H1 (cell line): ENCODE data around the gene PFDN6. TPM values are rescaled to one million over a fixed set of nuclear protein-coding genes. Genes with fewer than 3 reads are reported as not detected.

Source experiments
- ATF2 ChIP-seq: IDR thresholded peaks from 2 replicates; pipeline ENCODE4 v1.6.1; 2012; ENCODE audit warnings: low read length, inconsistent platforms
- CBX8 ChIP-seq: fragments of 300-800, 300-1000 bp; sonication (generic); IDR thresholded peaks from 2 replicates; pipeline ENCODE4 v1.7.1; 2016; ENCODE audit warnings: low read depth, low read length, borderline replicate concordance
- CEBPB ChIP-seq: IDR thresholded peaks from 2 replicates; pipeline ENCODE4 v1.6.1; 2012; ENCODE audit warnings: low read depth, low read length
- CHD1 ChIP-seq: IDR thresholded peaks from 2 replicates; pipeline ENCODE4 v1.6.1; 2012; ENCODE audit warnings: low read depth, low read length, improper control_type of control experiment
- CHD2 ChIP-seq: IDR thresholded peaks from 2 replicates; pipeline ENCODE4 v1.6.1; 2012; ENCODE audit warnings: low read length, improper control_type of control experiment
- CTBP2 ChIP-seq: IDR thresholded peaks from 2 replicates; pipeline ENCODE4 v1.7.0; 2011; ENCODE audit warnings: borderline replicate concordance, mild to moderate bottlenecking, moderate library complexity, mixed read lengths, low read length; ENCODE audit not compliant: insufficient read depth, insufficient read length
- EGR1 ChIP-seq: IDR thresholded peaks from 2 replicates; pipeline ENCODE4 v1.6.1; 2011; ENCODE audit warnings: low read depth, low read length, borderline replicate concordance
- EZH2 ChIP-seq: fragments of 200-600 bp; sonication (generic); IDR thresholded peaks from 2 replicates; pipeline ENCODE4 v1.7.1; 2012; ENCODE audit warnings: low read depth, mild to moderate bottlenecking, moderate library complexity, low read length, inconsistent platforms; ENCODE audit not compliant: severe bottlenecking
- HDAC2 ChIP-seq, 2 experiments: fragments of 300-600 bp in 1 of 2; sonication (generic) in 1 of 2; IDR thresholded peaks; 2 replicates each; pipeline ENCODE4 v1.6.1; 2011 to 2012; ENCODE audit warnings: low read depth in 2 of 2, low read length in 2 of 2, mild to moderate bottlenecking in 2 of 2, moderate library complexity in 2 of 2, borderline replicate concordance in 1 of 2, inconsistent platforms in 1 of 2
- HDAC6 ChIP-seq: IDR thresholded peaks from one replicate; pipeline ENCODE4 v1.7.1; 2012; ENCODE audit warnings: low read depth, mild to moderate bottlenecking, inconsistent platforms, low read length, moderate library complexity
- JUND ChIP-seq: IDR thresholded peaks from 2 replicates; pipeline ENCODE4 v1.6.1; 2011; ENCODE audit warnings: mild to moderate bottlenecking, improper control_type of control experiment, low read length
- NANOG ChIP-seq: IDR thresholded peaks from 2 replicates; pipeline ENCODE4 v1.6.1; 2011; ENCODE audit warnings: low read length, low read depth, mild to moderate bottlenecking, inconsistent platforms; ENCODE audit not compliant: insufficient read depth, poor library complexity, severe bottlenecking
- RNF2 ChIP-seq: fragments of 200-900, 300-1000 bp; sonication (generic); IDR thresholded peaks from 2 replicates; pipeline ENCODE4 v1.7.1; 2016; ENCODE audit warnings: borderline replicate concordance, low read depth, mild to moderate bottlenecking, antibody characterized with exemption, low read length; ENCODE audit not compliant: poor library complexity, severe bottlenecking; ENCODE audit errors: missing control alignments
- RXRA ChIP-seq: IDR thresholded peaks from 2 replicates; pipeline ENCODE4 v1.6.1; 2011; ENCODE audit warnings: low read depth, mild to moderate bottlenecking, low read length, moderate library complexity; ENCODE audit not compliant: insufficient read depth
- SIRT6 ChIP-seq: IDR thresholded peaks from one replicate; pipeline ENCODE4 v1.7.1; 2012; ENCODE audit warnings: low read length, inconsistent platforms
- SIX5 ChIP-seq: IDR thresholded peaks from 2 replicates; pipeline ENCODE4 v1.6.1; 2011; ENCODE audit warnings: mild to moderate bottlenecking, low read depth, low read length
- USF2 ChIP-seq: IDR thresholded peaks from 2 replicates; pipeline ENCODE4 v1.6.1; 2011; ENCODE audit warnings: low read length, improper control_type of control experiment
- YY1 ChIP-seq: IDR thresholded peaks from 2 replicates; pipeline ENCODE4 v1.6.1; 2011; ENCODE audit warnings: low read depth, mild to moderate bottlenecking, low read length
- ZNF274 ChIP-seq: IDR thresholded peaks from 2 replicates; pipeline ENCODE4 v1.7.0; 2012; ENCODE audit warnings: low read length, borderline replicate concordance; ENCODE audit errors: extremely low read depth
- polyA plus RNA-seq, 7 experiments: library from polyadenylated mRNA; depleted of rRNA in 3 of 7; stranded (reverse) in 5 of 7; unstranded in 2 of 7; fragments of >200 nt in 5 of 7; fragments of 200-250 nt in 2 of 7; gene quantifications; 1 replicate in 5 of 7; 2 replicates in 1 of 7; 4 replicates in 1 of 7; pipeline versions ENCODE4 v1.2.1 to v1.2.3, GENCODE V29; 2011 to 2013; ENCODE audit warnings: missing spikeins in 2 of 7, mixed read lengths in 2 of 7
- total RNA-seq: library from RNA; stranded (reverse); fragmentation: NEBNext Ultra II Directional; extraction: Animal tissue kit (Norgen Biotek cat#: 25700); gene quantifications from 2 replicates; pipeline ENCODE4 v1.2.1, GENCODE V29; 2021
- TF ChIP-seq, protein P1 (sequence below): IDR thresholded peaks from 2 replicates; pipeline ENCODE4 v1.6.1; 2012; ENCODE audit warnings: inconsistent platforms

Gene PFDN6
- total and polyA plus RNA-seq, 2 of the 8 experiments (the other 6 are each of a cell fraction or from before 2014, with no cell fraction given), result 32.0 to 95.7 TPM

- TF ChIP-seq EZH2 (no peak), HDAC6 (no peak), SIRT6 (no peak), ATF2 (peak; percentile 67; the same call in 1 of the 2 replicates), CHD2 (no peak; the same call in 1 of the 2 replicates), NANOG (no peak), SIX5 (no peak), CHD1 (no peak), EGR1 (peak; percentile 72; the same call in 1 of the 2 replicates), CBX8 (no peak), JUND (no peak), ZNF274 (no peak), RNF2 (no peak), USF2 (no peak), HDAC2 (IDR thresholded peaks at IDR 0.05; ENCODE audit: borderline replicate concordance in 1 of 2, low read depth in 2 of 2, low read length in 2 of 2) (peak in 1 of 2 experiments; percentile 82; a peak in 2 of 4 replicates), YY1 (no peak; the same call in 1 of the 2 replicates), CTBP2 (no peak), CEBPB (no peak), RXRA (no peak)
- TF ChIP-seq, protein P1, sequence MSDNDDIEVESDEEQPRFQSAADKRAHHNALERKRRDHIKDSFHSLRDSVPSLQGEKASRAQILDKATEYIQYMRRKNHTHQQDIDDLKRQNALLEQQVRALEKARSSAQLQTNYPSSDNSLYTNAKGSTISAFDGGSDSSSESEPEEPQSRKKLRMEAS, result 0 out of 2 replicates have a peak, but pooled peaks have one; percentile 24
These were observed 10.0 kb downstream of the PFDN6 start (continued) for GRCh38 chr6:33299237-33299944.
